ENCODE results near the gene NMUR1.

Gene NMUR1

DNA sequence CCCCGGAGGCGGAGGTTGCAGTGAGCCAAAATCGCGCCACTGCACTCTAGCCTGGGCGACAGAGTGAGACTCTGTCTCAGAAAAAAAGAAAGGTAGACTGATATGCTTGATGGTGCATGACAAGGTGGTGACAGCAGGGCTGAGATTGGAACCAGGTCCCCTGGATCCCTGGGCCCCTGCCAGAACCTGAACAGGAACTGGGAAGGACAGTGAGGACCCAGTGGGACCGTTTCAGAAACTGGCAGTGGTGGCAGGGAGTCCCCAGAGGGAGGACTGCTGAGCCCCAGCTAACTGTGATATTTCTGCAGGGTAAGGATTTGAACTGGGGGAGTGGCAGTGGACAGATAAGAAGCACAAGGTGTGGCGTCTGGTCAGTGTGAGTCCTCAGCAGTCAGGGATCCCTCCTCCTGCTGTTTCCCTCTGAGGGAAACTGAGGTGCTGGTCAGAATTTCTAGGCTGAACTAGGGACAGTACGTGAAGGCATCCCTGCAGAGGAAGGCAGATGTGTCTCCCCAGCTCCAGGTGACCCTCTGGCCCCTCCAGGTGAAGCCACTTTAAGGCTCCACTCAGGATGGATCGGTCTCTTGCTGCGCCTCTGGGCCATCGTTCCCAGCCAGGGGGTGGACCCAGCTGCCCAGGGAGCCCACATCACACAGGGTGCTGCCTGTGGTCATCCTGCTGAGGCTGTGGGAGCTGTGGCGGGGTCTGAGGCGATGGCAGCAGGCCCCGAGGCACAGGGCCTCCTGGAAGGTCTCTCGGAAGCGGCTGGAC lies 5.6 kb downstream of the NMUR1 start:
- no peak for DNase-seq

DNA sequence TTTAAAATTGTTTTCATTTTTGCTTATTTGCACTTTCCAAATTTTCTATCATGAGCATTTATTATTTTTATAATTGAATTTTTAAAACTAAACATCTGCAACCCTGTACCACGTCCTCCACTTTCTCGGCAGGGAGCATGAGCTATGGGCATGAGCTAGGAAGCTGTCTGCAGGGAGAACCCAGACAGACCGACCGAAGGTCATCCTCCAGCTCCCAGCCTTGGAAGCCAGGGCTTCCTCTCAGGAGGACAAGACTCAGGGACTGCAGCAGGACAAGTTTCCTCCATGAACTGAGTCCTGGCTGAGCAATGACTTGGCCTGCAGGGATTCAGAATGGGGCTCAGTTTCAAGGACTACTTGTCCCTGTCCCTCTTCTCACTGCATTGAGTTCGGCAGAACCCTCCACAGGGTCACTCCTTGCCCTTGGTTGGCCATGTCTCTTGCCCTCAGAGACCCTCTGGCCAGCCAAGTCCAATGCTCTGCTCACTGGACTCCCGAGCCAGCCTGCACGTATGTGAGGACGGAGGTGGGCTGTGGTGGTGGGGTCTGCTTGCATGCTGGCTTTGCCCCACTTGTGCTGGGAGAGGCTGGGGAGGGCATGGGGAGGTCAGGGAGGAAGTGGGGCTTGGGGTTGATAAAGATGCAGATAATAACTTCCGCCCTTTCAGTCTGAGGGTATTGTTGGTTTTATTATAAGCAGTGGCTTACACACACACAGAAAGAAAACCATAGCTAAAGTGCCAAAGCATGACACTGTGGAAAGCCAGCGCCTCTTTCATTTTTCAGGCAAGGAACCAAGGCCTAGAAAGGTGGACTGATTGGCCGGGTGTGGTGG lies 6.6 kb downstream of the NMUR1 start:
- DNase-seq = no peak

DNA sequence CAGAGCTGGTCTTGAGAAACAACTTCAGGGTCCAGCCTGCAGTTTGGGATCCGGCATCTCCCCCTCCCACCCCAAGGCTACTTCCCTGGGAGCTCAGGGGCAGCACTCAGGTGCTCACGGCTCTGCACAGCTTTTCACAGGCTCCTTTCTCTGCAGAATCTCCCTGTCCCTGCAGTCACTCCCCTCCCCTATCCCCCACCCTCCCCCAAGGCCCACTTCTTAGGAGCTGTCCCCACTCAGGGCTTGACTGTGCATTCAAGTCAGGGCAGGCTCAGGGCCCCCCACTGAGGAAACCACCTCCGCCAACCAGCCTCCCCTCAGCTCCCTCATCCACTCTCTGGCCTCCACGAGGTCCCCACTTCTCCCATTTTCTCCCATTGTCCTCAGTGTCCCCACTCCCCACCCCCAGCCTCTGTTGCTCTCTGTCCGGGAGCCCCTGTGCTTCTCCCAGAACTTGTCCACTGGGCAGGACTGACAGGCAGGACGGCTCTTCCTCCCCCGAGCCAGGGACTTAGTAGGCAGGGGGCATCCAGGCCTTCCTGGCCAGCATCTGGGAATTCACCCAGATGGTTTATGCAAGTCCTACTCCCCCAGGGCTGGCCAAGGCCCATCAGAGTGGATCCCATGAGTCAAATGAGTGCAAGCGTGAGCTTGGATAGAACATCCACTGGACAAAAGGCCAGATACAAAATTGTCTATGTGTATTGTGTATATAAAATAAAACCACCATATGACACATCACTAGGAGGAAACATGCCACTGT lies 7.6 kb downstream of the NMUR1 start:
- DNase-seq = no peak

DNA sequence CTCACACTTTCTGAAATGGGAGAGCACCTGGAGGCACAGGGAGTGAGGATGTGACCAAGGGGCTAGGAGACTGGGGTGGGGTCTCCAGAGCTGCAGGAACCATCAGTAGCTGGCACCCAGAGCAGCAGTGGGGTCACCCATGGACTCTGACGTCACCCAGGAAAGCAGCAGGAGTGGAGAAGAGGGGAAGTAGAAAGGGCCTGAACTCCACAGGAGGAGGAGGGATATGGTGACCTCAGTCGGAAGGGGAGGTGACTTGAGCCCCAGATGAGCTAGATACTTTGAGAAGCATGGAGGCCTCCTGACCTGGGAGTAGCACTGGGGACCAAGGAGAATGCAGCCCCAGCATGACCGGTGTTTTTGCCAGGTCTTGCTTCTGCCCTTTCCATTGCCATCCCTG lies 8.8 kb downstream of the NMUR1 start:
- DNase-seq = no peak

DNA sequence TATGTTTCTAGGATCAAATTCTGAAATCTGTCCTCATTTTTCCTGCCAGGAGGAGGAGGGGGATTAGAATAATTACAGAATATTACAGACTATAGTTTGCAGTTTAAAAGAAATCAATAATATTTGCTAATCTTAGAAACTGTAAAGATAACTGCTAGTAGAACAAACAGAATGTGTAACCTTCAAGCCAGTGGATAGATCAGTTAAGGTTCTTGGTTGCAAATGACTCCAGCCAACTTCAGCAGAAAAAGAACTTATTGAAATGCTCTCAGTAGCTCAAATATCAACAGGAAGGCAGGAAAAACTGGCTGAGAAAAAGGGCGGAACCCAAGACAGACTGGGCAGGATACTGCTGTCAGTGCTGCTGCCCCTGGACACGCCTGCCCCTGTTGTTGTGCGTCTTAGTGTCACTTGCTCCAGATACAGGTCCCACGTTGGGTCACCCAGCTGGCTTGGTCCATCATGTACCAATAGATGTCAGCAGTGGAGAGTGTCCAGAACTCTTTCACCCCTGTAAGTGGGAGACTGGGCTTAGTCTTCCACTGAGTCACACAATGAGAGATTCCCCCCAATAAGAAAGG lies 10.2 kb downstream of the NMUR1 start:
- no peak for DNase-seq

DNA sequence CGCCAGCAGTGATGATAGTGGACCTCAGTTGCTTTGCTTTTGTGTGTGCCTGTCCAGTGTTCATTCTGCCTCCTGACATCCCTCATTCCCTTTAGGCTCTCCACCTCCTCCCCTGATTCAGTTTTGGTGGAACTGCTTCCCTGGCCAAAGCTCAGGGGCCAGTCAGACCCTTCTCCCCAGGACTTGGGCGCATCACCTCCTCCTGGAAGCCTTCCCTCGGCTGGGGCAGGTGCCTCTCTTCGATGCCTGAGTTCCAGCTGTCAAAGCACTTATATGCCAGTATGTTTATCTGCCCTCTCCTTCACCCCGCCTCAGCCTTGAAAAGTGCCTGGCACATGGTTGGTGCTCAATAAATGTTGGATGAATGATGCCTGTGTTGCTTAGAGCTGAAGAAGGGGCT lies 11.5 kb downstream of the NMUR1 start:
- DNase-seq = no peak

DNA sequence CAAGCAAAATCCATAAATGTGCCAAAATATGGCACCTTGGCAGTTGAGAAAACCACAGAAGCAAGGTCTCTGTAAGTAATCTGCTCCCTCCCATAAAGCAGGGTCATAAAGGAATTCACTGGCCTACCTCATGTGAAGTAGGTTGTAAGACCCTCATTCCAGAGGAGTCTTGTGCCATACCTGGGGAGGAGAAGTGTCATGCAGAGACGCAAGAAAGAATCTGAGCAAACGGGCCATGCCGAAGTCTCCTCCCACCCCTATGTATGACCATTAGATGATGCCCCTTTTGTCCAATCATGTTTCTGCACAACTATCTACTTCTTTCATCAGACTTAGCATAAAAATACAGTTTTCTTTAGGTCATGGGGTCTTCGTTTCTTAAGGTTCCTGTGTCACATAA lies 14.6 kb downstream of the NMUR1 start:
- DNase-seq = no peak

DNA sequence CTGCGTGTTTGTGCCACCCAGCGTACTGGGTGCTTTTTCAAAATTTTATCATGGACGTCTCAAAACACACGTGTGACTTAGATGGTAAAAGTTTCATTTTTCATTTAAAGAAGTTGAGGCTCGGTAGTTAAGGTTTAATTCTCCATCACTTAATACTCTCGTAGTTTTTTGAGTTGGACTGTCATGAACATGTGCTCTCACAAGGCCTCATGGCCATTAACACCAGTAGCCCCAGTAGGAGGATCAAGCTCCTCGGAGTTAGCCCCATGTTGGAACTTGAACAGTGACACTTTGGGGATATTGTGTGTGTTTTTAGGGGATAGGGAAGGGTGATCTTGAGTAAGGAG lies 15.3 kb downstream of the NMUR1 start:
- no peak for DNase-seq

DNA sequence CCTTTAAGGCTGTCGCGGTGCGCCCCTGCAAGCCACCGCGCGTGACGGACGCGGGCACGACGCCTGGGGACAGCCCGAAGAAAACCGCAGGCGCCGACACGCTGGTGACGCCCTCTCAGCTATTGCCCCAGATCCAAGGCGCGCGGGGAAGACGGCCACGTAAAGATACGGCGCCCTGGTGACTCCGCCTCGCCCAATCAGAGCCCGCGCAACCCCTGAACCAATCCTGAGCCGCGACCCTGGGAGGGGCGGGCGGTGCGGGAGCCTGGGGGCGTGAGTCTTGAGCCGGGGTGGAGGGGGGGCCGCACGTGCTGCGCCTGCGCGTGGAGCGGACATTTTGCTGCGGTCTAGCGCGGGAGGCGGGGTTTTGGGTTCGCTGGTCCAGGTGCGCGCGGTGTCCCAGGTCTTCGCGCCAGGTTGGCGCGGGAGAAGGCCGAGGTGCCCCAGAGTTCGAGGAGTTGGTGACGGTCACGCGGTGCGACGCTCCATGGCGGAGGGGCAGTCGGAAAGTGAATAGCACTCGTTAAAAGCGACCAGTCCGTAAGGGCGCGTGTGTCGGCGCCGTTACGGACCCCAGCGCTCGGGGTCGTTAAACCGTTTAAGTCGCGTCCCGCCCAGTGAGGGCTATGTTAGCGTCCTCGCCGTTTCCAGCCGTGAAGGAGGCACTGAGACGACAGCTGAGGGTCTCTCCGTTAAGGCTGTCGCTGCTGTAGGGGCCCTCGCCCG lies 15.9 kb downstream of the NMUR1 start:
- DNase-seq = peak; percentile 98

DNA sequence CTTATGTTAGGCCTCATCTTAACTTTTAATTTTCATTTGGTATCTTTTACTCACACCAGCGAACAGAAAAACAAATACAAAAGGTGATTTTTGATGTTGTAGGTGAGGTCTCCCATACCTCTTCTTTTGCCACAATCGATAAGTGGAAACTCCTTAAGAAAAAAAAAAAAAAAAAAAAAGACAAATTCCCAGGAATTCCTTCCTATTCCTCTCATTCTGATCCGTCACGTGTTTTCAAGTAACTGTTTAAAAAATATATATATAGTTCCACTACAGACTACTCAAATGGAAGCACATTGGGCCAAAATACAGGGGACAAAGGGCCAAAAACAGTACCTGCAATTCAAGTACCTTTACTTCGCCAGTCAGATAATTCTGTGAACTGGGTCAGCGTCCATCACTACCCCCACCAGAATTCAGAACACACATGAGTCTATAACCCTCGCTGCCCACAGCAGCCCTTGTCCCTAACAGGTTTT lies 16.5 kb downstream of the NMUR1 start:
- DNase-seq = no peak

DNA sequence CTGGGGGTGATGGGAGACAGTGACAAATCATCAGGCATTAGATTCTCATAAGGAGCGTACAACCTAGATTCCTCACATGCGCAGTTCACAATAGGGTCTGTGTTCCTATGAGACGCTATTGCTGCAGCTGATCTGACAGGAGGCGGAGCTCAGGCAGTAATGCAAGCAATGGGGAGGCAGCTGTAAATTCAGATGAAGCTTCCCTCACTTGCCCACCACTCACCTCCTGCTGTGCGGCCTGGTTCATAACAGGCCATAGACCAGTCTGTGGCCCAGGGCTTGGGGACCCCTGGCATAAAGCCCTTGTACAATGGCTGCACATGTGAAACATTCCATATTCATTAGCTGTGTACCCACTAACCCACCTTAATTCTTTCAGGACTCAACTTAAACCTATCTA lies 18.0 kb downstream of the NMUR1 start:
- peak; percentile 7 for DNase-seq

DNA sequence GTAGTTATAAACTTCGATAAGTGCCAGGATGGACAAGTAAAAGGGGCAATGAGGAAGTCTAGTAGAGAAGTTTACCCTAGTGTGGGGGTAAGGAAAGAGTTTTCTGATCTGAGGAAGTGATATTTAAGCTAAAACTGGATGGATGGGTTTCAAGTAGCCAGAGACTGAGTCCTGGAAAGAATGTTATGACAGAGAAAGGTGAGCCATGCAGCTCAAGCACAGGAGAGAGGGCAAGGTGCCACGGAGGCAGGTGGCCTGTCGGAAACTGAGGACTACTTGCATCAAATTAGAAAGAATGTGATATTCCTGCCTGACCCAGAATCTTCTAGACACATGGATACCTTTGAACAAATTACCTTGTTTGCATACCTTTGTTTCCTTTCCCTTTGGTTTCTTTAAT lies 26.5 kb downstream of the NMUR1 start:
- DNase-seq = no peak

DNA sequence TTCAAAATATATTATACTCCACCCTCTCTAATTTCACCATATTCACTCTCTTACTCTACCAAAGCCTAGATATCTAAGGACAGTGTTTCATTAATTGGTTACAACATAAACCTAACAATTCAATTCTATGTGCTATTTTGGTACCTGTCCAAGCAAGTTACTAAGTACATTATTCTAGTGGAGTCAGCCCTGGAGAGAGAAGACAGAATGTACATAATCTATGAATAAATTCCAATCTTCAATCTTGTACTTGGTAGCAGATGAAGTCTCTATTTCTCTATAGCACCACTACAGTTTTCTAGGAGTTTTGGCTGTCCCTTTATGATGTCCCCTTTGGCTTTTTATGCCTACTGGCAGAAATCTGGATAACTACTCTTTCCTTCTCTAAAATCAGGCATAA lies 27.6 kb downstream of the NMUR1 start:
- no peak for DNase-seq

DNA sequence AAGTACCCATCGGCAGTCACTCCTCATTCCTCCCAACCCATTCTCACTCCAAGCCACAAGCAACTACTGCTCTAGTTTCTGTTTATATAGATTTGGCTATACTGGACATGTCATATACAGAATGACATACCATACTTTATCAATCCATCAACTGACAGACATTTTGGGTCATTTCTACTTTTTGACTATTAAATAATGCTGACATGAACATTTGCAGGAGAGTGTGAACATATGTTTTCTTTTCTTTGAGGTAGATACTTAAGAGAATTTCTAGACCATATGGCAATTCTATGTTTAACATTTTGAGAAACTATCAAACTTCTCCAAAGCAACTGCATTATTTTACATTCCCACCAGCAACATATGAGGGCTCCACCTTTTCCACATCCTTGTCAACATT lies 32.6 kb downstream of the NMUR1 start:
- DNase-seq = no peak

DNA sequence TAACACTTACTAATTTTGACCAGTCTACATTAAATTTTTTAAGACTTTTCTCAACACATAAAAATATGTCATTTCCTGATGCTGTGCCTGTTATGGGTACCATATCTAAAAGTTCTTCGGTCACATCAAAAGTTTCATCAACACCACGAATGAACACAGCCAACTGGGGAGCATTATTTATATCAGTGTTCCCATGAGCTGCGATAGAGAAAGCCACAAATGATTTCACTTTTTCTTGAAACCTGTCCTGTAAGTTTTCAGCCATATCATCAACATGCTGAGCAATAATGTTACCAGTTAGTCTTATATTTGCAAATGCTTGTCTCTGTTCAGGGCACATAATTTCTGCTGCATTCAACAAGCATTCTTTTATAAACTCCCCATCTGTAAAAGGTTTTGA lies 35.6 kb downstream of the NMUR1 start:
- DNase-seq = no peak

DNA sequence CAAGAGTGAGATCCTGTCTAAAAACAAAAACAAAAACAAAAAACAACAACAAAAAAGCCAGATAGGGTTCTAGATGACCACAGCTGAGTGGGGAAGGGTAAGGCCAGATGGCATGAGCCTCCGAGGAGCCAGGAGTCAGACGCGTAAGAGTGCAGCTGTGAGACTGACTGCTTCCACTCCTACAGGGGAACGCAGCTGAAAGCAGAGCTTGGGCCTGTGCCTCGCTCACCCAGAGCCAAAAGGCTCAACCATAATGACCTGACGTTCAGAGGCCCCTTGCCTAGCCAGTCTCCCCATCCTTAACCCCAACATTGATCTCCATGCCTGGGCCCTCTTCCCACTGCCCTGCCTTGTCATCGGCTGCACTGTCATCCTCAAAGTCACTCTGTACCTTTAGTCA lies 39.4 kb downstream of the NMUR1 start:
- no peak for DNase-seq

DNA sequence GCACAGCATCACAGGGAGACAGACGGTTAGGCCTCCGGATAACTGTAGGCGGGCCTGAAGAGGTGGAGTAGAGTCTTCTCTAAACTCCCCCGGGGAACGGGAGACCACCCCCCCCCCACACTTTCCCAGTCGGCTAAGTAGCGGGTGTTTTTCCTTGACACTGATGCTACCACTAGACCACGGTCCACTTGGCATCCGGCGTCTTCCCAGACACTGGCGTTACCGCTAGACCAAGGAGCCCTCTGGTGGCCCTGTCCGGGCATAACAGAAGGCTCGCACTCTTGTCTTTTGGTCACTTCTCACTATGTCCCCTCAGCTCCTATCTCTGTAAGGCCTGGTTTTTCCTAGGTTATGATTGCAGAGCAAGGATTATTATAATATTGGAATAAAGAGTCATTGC lies 40.3 kb downstream of the NMUR1 start:
- no peak for DNase-seq

DNA sequence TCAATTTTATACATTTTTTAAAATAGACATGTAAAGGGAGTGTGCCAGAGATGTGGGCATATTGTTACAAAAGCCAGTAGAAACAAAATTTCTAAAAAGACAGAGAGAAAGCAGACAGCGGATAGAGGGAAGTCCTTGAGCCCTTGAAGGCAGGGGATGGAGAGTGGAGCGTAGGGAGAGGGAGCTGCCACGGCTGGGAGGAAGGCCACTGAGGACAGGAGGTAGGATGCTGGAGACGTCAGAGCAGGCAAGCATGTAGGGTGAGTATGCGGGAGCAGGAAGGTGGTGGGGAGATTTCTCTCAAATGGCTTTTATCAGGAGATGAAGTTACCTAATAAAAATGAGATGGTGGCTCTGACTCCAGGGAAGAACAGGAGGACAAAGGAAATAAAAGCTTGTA lies 41.9 kb downstream of the NMUR1 start:
- DNase-seq = no peak

DNA sequence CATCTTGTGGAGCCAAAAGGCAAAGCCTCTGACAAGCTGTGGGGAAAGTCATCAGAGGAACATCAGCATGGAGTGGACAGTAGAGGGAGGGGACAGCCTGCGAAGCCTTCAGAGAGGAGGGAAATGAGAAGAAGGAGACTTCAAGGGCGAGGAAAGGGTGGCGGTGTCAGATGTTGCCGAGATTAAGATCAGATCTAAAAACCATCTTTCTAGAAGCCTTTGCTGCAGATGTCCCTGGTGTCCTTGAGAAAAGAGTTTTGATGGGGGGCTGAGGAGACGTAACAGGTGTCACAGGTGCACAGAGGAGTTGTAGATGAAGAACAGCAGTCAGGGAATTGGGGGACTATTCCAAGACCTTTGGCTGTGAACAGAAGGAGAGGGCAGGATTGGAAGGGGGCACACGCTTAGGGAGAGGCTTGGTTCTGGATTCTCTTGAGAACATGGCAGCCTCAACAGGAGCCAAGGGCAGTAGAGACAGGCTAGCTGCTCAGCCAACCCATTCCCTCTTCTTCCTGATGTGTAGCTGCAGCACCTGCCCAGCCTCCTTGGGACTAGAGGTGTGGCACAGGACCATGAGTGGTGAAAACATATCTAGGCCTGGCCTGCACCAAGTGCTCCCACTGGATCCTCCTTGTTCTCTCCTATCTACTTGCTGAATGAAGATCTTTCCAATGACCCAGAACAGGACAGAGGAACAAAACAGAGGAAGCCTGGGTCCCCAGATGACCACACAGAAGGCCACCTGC lies 43.2 kb downstream of the NMUR1 start:
- no peak for DNase-seq

DNA sequence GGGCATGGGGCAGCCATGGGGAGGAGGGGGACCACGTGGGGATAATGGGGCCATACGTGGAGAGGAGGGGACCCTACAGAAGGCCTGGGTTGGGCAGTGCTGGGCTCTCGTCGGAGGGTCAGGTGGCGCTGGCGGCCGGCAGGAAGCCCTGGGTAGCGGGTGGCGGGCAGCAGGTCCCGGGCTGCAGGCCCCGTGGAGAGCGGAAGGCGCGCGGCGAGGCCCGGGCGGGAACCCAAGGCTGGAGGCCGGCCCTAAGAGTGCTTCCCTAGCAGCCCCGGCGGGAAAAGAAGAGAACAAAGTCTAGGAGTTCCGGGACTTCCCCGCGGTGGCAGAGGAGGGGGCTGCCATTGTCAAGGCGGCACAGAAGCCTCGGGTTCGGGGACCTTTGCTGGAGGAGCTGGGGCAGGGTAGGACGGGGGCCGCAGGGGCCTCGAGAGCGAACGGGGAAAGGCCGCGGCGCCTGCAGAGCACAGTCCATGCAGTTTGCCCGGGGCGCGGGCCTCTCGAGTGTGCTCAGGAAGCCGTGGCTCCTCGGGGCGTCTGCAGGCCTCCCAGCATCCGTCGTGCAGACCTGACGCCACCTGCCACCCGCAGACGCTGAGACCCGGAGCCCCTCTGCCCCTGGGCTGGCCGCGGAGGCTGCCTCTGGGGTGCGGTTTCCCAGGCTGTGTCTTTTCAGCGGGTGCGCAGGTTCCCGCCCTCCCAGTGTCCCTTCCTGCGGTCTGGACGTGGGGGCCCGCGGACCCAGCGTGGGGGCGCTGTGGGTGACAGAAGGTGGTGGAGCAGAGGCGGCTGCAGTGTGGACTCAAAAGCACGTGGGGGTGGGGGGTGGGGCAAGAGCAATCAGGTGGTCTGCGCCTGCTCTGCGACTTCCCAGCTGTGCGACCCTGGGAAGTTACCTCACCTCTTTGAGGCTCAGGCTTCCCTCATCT lies 46.6 kb downstream of the NMUR1 start:
- DNase-seq = no peak

Data from NCI-H1436 (cell line).